GM19455 (cell line): ENCODE results near the gene SLC13A4.
"Not testable (repeated sequence)": the region's sequence is repeated elsewhere in the genome, so short reads cannot be mapped to it uniquely, and the experiment has no call there.

ENCODE experiments used
- ATAC-seq: cut with Tn5 transposase; IDR thresholded peaks from one replicate; pipeline ENCODE4 v1.9.1; 2021; ENCODE audit not compliant: unreplicated experiment

The SLC13A4 gene, protein sequence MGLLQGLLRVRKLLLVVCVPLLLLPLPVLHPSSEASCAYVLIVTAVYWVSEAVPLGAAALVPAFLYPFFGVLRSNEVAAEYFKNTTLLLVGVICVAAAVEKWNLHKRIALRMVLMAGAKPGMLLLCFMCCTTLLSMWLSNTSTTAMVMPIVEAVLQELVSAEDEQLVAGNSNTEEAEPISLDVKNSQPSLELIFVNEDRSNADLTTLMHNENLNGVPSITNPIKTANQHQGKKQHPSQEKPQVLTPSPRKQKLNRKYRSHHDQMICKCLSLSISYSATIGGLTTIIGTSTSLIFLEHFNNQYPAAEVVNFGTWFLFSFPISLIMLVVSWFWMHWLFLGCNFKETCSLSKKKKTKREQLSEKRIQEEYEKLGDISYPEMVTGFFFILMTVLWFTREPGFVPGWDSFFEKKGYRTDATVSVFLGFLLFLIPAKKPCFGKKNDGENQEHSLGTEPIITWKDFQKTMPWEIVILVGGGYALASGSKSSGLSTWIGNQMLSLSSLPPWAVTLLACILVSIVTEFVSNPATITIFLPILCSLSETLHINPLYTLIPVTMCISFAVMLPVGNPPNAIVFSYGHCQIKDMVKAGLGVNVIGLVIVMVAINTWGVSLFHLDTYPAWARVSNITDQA

DNA sequence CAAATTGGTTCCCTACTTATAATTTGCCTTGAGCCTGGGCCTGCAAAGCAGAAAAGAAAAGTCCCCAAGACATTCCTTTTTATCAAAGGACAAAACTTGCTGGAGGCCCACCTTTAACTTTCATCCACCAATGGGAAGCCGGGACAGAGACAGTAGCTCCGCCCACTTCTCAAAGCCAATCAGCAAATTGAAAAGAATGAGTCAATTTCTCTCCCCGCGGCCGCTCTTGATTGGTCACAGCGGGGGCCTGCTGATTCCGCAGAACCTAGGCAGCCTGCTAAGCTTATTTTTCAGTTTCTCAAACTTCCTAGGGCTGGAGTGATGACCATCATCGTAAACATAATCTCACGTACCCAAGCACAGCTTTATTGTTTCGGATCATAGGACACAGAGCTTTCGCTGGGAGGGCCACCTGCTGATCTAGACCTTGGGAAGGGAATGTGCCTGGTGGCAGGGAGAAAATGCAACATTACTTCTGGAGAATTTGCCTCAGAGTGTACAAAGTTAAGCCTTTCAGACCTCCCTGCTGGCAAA lies at the start of gene SLC13A4:
TSS of gene SLC13A4 (minus strand) at position 51 of the 534 bp plus-strand sequence. CDS start 690 bp downstream, outside the sequence.
- no peak for ATAC-seq

DNA sequence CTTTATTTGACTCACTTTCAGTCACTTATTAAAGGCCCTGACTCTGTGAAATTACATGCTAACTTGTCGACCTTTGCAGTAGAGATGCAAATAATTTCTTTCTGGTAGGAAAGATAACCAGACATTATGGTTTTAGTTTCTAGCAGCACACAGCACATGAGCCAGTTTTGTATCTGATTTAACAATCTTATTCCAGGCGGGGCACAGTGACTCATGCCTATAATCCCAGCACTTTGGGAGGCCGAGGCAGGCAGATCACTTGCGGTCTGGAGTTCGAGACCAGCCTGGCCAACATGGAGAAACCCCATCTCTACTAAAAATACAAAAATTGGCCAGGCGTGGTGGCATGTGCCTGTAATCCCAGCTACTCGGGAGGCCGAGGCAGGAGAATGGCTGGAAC lies 47.9 kb upstream of the SLC13A4 start:
- ATAC-seq, result not testable (repeated sequence)

DNA sequence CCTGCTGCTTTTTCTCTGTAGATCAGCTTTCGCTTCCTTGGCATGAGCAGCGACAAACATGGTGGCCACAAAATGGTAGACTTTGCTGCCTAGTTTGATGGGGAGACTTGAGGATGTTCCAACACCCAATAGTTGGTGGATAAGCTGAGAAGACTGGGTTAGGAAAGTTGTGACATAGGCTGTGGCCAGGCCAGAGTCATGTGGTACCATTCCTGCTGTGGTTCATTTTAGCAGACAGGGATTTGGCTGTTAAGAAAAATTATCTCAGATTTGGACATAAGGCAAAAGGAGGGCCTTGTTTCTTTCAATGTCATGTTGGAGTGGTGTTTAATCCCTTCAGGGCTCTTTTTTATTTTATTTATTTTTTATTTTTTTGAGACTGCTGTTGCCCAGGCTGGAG lies 47.2 kb upstream of the SLC13A4 start:
- ATAC-seq, result no peak

DNA sequence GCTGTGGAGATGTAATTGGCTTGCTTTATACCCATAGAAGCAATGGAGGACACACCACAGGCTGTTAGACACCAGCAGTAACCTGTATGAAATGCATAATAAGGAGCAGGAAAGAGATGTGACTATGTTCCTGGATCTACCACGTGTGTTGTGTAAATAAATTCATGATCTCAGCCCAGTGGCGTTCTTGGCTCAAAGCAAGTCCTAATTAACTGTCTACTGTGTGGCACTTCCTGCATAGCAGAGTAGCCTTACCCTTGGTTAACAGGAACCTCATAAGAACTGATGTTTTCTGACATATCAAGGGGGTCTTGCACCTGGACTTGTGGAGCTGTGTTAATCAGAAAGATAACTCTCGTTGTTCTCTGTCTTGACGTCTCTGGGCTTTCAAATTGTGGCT lies 46.3 kb upstream of the SLC13A4 start:
- no peak for ATAC-seq

DNA sequence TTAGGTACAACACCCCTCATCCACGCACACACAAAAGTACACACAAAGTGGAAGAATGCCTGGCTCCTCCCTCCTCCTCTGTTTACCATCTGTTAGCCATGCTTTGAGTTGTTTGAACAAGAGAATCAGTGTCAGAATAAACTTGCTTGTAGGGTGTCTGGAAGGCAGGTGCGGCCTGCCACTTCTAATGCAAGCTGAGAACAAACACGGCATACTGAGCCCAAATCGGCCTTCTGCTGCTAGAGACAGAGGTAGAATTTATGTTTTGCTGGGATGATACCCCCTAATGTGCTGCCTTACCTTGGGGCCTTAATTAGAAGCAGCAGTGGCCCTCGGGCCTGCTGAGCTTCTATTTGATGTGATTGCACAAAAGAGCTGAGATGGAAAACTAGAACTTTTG lies 45.5 kb upstream of the SLC13A4 start:
- no peak for ATAC-seq

DNA sequence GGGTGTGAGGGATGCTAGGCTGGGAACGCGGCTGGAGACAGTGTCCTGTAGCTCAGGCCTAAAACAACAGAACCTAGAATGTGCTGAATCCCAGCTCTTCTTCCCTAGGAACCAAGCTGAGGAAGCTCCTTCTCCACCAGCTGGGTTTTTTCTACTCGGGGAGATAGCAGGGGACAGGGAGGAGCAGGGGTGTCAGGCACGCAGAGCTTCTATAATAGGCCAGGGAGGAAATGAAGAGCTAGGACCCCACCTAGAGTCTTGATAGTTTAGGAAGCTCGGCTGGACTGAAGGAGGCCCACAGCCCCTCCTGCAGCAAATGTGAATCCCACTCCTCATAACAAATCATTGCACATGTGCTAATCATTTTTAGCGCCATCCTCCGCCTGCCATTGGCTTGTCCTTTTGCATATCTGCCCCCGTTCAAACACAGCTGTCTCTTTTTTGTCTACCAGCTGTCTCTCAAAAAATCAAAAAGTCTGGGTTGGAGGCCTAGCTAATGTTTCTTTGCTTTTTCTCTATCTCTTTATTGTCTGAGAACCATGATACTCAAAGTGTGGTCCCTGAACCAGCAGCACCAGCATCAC lies 44.7 kb upstream of the SLC13A4 start:
- no peak for ATAC-seq

DNA sequence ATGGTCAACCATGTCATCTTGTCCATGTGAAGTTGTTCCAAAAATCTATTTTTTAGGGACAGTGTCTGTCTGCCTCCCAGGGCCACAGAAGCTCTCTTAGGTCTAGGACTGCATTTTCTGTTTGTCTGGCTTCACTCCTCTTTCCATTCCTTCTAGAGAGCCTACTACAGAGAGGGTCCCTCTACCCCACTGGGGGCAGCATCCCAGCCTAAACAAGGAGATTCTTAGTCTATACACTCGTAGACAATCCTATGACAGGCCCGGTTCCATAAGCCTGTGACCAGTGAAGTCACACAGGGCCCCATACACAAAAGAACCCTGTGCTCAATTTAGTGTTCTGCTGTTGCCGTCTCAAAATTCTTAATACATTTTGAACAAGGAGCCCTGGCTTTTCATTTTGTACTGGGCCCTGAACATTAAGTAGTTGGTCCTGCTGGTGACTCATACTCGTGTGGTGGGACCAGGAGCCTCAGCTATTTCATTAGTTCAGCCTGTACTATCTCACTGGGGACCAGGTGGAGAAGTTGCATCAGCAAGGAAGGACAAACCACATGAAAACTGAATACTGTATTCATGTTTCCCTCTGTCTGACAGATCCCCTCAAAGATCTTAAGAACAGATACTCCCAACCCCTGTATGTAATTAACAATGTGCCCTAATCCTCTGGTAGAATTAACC lies 44.1 kb upstream of the SLC13A4 start:
- ATAC-seq, result no peak

DNA sequence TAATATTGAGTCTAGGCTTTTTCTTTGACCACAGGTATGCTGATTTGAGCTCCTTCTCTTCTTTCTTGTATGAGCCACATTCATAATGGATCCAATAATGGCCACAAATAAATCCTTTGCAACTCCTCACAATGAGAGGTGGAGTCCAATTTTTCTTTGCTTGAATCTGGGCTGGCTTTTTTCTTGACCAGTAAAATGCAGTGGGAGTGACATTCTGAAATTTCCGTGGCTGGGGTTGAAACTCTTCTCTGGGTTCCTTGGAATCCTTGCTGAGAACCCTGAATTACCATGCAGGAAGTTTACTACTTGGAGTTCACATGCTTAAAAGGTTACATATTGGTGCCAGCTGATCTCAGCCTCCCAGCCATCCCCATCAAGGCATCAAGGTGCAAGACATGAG lies 43.1 kb upstream of the SLC13A4 start:
- ATAC-seq, result no peak

DNA sequence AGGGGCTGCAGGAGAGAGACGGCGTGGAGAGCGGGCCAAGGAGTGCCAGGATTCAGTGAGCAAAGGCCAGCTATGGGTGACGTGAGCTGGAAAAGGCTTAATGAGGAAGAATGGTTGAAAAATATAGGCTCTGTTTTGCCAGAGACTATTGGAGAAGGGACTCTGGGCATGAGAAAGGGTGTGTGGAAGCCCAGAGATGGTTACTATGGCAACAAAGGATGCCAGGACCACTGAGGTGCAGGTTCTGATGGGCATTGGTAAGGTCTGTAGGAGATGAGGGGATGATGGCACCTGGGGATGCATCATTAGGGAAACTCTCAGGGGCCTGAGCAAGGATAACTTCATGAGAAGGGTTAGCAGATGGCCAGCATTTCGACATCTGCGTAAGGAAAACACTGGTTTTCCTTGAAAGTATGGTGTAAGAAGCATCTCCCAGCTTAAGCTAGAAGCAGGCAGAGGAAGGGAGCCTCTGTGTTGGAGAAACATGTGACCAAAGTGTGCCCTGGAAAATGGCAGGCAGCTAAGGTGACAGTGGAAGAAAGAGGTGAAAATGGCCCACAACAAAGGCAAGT lies 42.2 kb upstream of the SLC13A4 start:
- ATAC-seq, result no peak

DNA sequence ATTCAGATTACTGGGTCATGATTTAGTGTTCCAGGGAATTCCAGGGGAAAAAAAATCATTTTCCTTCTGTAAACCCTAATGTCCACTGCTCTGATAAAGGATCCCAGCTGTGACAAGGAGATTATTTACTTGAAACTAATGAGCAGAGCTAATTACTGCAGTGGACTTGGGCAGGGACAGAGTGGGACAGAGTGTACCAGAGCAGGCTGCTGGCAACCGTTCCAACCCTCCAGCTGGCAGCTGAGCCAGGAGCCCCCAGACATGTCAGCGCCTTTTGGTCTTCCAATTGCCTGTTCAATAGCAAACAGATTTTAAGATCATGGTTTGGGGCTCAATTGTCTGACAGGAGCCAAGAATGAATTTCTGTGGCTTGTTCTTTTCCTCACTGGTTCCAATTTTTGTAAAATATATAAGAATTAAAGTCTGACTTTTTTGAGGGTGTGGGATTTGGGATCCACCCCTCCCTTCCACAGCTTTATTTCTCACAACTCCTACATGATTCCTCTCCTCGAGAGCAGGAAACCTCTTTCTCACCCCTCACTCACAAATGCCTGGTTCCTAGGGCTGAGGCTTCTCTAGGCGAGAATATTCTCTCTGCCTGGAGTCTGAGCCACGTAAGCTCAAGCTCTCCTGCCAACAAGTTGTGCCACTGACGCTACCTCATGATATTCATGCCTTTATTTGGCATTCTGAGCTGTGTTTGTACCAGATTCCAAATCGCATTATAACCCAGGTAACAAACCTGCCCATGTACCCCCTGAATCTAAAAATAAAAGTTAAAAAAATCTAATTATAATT lies 41.2 kb upstream of the SLC13A4 start:
- no peak for ATAC-seq

DNA sequence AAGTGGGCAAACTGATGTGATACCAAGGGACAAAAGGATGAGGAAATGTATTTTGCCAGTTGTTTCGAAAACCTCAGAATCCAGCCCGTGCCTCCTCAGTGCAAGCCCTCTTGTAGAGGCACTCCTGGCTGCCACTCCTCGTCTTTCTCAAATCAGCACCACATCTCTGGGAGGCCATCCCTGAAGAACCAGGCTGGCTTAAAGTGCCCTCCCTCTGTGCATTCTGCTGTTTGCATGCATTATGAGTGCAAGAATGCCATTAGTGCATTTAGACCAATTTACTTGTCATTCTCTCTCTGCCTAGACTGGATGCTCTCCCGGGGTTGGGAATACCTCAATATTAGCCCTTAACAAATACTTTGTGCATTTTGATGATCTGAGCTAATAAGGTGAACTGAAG lies 40.5 kb upstream of the SLC13A4 start:
- ATAC-seq, result no peak

DNA sequence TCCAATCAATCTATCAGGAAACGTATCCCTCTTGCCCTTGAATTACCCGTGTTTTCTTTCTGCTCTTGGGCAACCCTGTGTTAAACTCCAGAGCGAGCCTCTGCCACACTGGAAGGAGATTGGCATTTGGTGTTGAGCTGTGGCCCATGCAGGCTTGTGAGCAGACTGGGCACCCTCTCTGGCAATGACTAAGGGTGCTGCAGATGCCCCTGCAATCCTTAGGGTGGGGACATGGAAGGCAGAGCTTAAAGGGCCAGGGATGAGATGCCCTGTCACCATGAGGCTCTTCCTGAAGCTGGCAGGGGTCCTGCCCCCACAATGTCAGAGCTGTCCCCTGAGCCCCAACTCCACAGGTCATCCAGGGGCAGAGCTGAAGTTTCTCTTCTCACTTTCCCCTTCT lies 40.1 kb upstream of the SLC13A4 start:
- no peak for ATAC-seq

DNA sequence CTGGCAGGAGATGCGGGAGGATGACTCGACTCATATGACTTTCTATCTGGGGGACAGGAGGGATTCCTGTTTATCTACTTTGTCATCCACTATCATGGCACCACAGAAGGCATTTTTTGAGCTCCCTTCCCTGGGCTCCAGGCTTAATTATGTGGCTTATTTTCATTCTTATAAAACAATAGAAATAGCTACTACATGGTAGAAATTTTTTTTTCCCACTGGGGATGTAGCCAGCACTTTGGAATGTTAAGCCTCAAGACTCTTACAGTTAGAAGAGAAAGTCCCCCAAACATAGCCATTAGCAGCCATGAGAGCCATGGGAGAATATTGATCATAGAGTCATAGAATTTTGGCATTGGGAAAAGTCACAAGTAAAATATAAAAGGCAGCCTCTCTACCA lies 35.3 kb upstream of the SLC13A4 start:
- ATAC-seq, result no peak

DNA sequence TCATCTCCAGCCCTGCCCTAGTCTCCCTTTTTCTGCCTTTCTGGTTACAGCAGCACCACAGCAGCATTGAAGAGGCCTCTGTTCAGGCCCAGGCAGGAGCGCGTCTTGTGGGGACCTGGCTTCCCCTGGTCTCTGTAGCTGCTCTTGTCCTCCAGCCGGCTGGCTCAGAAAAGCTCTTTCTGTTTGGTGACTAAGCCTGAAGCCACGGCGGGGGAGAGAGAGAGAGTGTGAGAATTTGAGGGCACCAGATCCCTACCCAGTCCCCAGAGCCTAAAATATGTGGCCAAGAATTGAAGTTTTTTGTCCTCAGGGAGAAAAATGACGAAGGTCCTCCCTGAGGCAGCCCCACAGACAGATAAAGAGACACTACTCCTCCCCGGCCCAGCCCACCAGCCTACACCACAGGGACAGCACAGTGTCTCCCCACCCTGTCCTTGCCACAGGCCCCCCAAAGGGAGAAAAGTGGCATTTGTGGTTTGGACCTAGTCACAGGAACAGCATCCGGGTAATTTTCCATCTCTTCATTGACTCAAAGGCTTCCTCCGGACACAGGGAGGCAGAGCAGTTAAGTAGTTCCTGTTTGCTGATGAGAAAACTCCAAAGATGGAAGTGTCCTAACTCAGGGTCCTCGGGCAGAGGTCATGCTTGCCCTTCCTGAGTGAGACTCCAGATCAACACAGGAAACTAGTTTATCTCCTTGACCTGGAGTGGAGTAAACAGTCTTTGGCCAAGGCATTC lies 33.9 kb upstream of the SLC13A4 start:
- ATAC-seq, result no peak

DNA sequence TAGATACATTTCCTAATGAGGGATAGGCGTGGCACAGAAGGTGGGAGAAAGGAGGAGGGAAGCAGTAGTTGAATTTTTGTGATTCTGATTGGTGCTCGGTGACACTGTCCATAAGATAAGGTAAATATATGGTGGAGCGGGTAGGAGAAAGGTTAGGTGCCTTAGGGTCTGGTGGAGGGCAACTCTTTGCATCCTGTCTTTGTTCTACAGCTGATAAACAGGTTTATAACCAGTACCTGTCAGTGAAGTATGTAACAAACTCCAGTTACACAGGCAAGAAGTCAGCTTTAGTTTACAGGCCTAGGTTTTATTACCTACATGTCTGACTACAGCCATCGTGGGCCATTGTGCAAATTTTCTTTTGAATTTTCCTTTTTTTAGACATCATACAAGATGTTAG lies 31.5 kb upstream of the SLC13A4 start:
- ATAC-seq, result no peak

DNA sequence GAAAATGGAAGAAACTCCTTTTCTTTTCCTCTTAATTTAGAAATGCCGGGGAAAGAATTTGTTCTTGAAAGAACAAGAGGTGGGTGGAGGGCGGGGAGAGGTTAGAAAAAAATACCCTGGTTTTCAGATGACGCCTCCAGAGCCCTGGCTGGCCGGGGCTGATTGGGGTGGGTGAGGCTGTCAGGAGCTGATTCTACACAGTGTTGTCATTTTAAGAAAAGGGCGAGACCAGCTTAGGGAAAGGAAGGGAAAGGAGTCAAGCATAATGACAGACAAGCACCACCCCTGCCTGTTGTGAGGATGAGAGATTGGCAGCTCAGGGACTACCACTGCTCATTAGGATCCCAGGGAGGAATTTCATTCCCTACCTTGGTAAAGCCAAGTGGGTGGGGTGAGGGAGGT lies 30.5 kb upstream of the SLC13A4 start:
- ATAC-seq, result no peak

DNA sequence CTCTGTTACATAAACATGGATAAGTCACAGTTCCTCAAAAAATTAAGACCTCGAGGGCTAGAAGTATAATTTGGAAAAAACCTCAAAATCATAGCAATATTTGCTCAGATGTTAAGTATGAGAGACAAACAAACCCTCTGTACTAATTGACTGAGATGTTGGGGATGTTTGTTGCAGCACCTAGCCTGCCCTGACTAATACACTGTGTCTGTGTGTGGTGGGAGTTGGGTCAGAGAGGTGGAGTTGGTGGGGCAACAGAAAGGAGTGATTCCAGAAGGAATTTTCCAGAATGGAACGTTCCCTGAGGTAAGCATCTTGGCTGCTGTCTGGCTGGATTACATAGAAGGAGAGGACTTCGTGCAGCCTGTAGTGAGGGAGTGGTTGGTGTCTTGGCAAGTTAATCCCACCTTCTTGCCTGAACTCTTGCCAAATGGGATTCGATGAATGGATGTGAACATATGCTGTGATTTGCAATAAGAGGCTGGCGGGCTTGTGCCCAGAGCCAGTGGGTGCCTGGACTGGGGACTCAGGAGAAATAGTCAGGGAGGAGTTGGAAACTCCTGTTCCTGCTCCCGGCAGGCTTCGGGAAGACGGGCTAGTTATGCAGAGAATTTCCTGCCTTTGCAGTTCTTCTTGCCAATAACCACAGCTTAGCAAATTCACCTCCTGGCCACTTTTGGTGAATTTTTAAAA lies 29.9 kb upstream of the SLC13A4 start:
- ATAC-seq, result no peak

DNA sequence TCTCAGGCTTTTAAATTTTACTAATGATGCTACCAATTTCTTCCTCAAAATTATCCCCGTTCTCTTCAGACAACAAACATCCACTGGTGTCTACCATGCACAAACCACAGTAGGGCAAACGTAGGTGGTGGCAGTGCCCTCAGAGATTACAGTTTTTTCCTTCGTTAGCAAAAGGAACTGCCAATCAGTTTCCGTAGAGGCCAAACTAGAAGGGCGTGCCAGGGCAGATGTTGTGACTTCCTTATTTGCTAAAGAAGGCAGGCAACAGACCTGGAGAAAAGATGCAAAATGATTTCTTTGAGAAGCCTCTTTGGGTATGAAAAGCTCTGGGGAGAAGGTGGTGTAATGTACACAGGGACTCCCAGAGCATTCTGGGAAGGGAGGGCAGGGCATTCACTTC lies 28.2 kb upstream of the SLC13A4 start:
- ATAC-seq, result no peak

DNA sequence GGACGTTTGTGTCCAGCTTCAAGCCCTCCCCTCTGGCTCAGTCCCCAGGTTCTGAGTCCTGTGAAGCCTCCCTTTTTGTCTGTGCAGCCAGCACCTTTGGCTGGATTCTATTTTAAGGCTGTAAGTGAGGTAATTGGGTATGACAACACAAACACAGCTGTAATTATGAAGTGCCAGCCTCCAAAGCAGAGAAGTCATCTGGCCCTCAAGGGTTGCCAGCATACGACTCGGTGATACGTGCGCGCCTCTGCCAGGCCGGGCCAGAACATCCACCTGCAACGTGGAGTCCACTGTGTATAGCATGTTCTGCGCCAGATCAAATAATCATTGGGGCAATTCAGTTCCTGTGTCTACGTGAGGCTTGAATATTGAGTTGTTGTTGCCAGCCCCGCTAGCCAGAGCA lies 27.4 kb upstream of the SLC13A4 start:
- ATAC-seq, result no peak
